Fibroblast of lung (primary cell): ENCODE data around the gene PARP12. TPM values are rescaled to one million over a fixed set of nuclear protein-coding genes. Genes with fewer than 3 reads are reported as not detected.

Experiments used
- DNase-seq, 2 donors: peaks; one replicate each; pipeline versions ENCODE4 v3.0.0 to v3.0.0-alpha.2; 2010; ENCODE audit warnings: low read depth in 2 of 2
- H2AFZ ChIP-seq: 2 replicates; pipeline ENCODE4 v1.5.1; 2012; ENCODE audit warnings: low read length, control low read depth, inconsistent platforms
- H3K27ac ChIP-seq: 2 replicates; pipeline ENCODE4 v1.5.1; 2011; ENCODE audit warnings: low read length, control low read depth; ENCODE audit not compliant: insufficient read depth
- H3K27me3 ChIP-seq: 2 replicates; pipeline ENCODE4 v1.5.1; 2011; ENCODE audit warnings: mild to moderate bottlenecking, low read length; ENCODE audit not compliant: control insufficient read depth, insufficient read depth
- H3K36me3 ChIP-seq: 2 replicates; pipeline ENCODE4 v1.5.1; 2011; ENCODE audit warnings: low read length; ENCODE audit not compliant: control insufficient read depth, insufficient read depth
- H3K4me1 ChIP-seq: 2 replicates; pipeline ENCODE4 v1.5.1; 2011; ENCODE audit warnings: low read length; ENCODE audit not compliant: control insufficient read depth, insufficient read depth; ENCODE audit errors: extremely low read depth
- H3K4me2 ChIP-seq: 2 replicates; pipeline ENCODE4 v1.5.1; 2011; ENCODE audit warnings: low read length, control low read depth; ENCODE audit not compliant: insufficient read depth; ENCODE audit errors: extremely low read depth
- H3K4me3 ChIP-seq, 4 experiments: fragments of 200-600 bp in 1 of 4; sonication (generic) in 1 of 4; replicated peaks in 1 of 4; 2 replicates each; pipeline ENCODE4 v1.5.1; 2011 to 2016; ENCODE audit warnings: low read length in 4 of 4, low read depth in 3 of 4, mild to moderate bottlenecking in 3 of 4, control low read depth in 2 of 4, inconsistent platforms in 1 of 4, mixed read lengths in 1 of 4; ENCODE audit not compliant: insufficient read depth in 1 of 4; ENCODE audit errors: control extremely low read depth in 1 of 4
- H3K79me2 ChIP-seq: 2 replicates; pipeline ENCODE4 v1.5.1; 2012; ENCODE audit warnings: mild to moderate bottlenecking, low read length, inconsistent platforms; ENCODE audit not compliant: control insufficient read depth, insufficient read depth
- H3K9ac ChIP-seq: 2 replicates; pipeline ENCODE4 v1.5.1; 2011; ENCODE audit warnings: mild to moderate bottlenecking, low read length, control low read depth; ENCODE audit not compliant: insufficient read depth
- H3K9me3 ChIP-seq: 2 replicates; pipeline ENCODE4 v1.5.1; 2012; ENCODE audit warnings: low read depth, low read length; ENCODE audit not compliant: control insufficient read depth, insufficient read depth
- H4K20me1 ChIP-seq: 2 replicates; pipeline ENCODE4 v1.5.1; 2011; ENCODE audit warnings: low read length; ENCODE audit not compliant: control insufficient read depth, insufficient read depth; ENCODE audit errors: extremely low read depth
- EZH2 ChIP-seq: IDR thresholded peaks from 2 replicates; pipeline ENCODE4 v1.5.1; 2012; ENCODE audit warnings: low read length, control low read depth, mild to moderate bottlenecking; ENCODE audit errors: missing control alignments
- polyA plus RNA-seq, 2 donors: library from polyadenylated mRNA; depleted of rRNA in 1 of 2; stranded (reverse) in 1 of 2; unstranded in 1 of 2; fragments of >200 nt; gene quantifications; 2 replicates each; pipeline ENCODE4 v1.2.1, GENCODE V29; 2011 to 2012; ENCODE audit warnings: missing spikeins in 1 of 2
- total RNA-seq: library from RNA; depleted of rRNA; stranded (reverse); fragments of >200 nt; gene quantifications from 2 replicates; pipeline ENCODE4 v1.2.1, GENCODE V29; 2014
- TF ChIP-seq, protein P1 (sequence below), 2 donors: IDR thresholded peaks in 1 of 2; conservative IDR thresholded peaks in 1 of 2; 1 replicate in 1 of 2; 2 replicates in 1 of 2; pipeline ENCODE4 v1.5.1; 2011 to 2012; ENCODE audit warnings: low read length in 2 of 2, control low read depth in 1 of 2, inconsistent platforms in 1 of 2, low read depth in 1 of 2, mild to moderate bottlenecking in 1 of 2

Gene PARP12
- total and polyA plus RNA-seq, 2 donors (not counting 1 experiment from before 2014, with no cell fraction given), result 16.9 to 24.9 TPM

DNA sequence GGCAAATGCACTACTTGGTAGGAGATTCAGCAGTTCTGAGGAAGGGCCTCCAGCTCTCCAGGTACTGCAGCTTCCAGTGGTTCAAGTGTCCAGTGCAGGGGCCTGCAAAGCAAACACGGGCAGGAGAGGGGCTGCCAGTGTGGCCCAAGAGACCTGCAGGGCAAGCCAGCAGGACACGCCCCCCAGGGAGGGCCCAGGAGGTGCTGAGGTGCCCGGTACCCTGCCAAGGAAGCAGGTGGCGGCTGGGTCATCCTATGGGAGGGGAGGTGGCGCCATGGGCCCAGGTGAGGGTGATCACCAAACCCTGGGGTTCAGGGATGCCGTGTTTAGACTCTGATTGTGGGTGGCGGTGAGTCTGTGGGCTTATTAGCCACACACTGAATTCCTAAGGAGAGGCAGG is 45.7 kb downstream of the PARP12 start:
- DNase-seq, result no peak
- no peak overlapping the region for H3K27ac ChIP-seq
- H3K4me1 ChIP-seq, result no peaks in the 10 kb centered on the region
- H3K27me3 ChIP-seq, result no peaks in the 10 kb centered on the region
- H3K4me2 ChIP-seq, result no peak overlapping the region
- TF ChIP-seq EZH2, result no peak
- TF ChIP-seq, protein P1, sequence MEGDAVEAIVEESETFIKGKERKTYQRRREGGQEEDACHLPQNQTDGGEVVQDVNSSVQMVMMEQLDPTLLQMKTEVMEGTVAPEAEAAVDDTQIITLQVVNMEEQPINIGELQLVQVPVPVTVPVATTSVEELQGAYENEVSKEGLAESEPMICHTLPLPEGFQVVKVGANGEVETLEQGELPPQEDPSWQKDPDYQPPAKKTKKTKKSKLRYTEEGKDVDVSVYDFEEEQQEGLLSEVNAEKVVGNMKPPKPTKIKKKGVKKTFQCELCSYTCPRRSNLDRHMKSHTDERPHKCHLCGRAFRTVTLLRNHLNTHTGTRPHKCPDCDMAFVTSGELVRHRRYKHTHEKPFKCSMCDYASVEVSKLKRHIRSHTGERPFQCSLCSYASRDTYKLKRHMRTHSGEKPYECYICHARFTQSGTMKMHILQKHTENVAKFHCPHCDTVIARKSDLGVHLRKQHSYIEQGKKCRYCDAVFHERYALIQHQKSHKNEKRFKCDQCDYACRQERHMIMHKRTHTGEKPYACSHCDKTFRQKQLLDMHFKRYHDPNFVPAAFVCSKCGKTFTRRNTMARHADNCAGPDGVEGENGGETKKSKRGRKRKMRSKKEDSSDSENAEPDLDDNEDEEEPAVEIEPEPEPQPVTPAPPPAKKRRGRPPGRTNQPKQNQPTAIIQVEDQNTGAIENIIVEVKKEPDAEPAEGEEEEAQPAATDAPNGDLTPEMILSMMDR (conservative IDR thresholded peaks at IDR 0.05 in 1 of 2, IDR thresholded peaks at IDR 0.05 in 1 of 2; ENCODE audit: low read depth in 1 of 2, low read length in 2 of 2), result no peak
- no peak overlapping the region for H2AFZ ChIP-seq
- H3K36me3 ChIP-seq, result no peaks in the 10 kb centered on the region
- no peaks in the 10 kb centered on the region for H3K79me2 ChIP-seq
- H3K4me3 ChIP-seq, result no peak overlapping the region
- no peaks in the 10 kb centered on the region for H4K20me1 ChIP-seq
- H3K9me3 ChIP-seq, result no peaks in the 10 kb centered on the region
- no peak overlapping the region for H3K9ac ChIP-seq

DNA sequence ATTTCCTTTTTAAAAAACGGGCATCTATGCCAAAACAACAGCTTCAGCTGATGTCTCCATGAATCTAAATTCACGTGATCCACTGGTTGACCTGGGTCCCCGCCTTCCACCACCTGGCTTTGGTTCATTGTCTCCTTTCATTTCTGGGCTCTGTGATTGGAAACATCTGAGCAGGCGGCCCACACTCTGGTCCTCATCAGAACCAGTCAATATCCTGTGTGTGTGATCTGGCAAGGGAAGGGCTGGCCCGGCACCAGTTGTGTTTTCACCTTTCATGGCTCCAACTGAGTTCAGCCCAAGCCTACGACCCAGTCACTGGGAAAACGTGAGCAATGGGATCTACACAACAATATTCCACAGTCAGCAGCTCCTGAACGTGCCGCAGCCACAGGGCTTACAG is 46.2 kb downstream of the PARP12 start:
- TF ChIP-seq, protein P1 (conservative IDR thresholded peaks at IDR 0.05 in 1 of 2, IDR thresholded peaks at IDR 0.05 in 1 of 2; ENCODE audit: low read depth in 1 of 2, low read length in 2 of 2), result no peak
- TF ChIP-seq EZH2, result no peak
- no peak overlapping the region for H2AFZ ChIP-seq

DNA sequence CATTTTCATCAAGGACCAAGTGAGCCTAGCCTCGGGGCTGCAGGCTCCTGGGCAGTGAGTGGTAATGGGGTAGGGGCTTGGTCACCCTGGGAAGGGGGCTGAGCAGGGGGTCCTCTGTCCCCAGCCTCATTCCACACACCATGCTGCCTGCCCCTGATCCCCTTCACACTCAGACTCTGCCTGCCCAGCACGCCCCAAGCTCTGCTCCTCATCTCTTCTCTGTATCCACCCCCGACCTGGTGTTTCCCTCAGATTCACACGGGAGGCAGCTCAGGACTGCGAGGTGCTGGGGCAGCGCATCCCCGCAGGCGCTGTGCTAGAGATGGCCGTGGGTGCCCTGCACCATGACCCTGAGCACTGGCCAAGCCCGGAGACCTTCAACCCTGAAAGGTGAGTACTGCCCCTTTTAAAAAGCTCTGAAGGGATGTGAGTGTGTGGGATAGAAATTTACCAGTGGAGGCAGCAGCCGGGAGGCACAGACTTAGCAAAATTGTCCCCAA is 47.2 kb downstream of the PARP12 start:
- DNase-seq, result no peak
- Histone ChIP-seq H2AFZ (no peak overlapping the region), H4K20me1 (no peaks in the 10 kb centered on the region), H3K9ac (no peak overlapping the region), H3K27ac (no peak overlapping the region), H3K9me3 (no peaks in the 10 kb centered on the region), H3K4me1 (no peaks in the 10 kb centered on the region), H3K79me2 (no peaks in the 10 kb centered on the region), H3K36me3 (no peaks in the 10 kb centered on the region), H3K4me2 (no peak overlapping the region), H3K27me3 (no peaks in the 10 kb centered on the region), H3K4me3 (no peak overlapping the region)
- TF ChIP-seq, protein P1 (conservative IDR thresholded peaks at IDR 0.05 in 1 of 2, IDR thresholded peaks at IDR 0.05 in 1 of 2; ENCODE audit: low read depth in 1 of 2, low read length in 2 of 2), result no peak
- no peak for TF ChIP-seq EZH2

More for the DNA sequence above, 46.2 kb downstream of the PARP12 start:
- Histone ChIP-seq H3K4me3 (no peak overlapping the region), H3K27me3 (no peaks in the 10 kb centered on the region), H3K27ac (no peak overlapping the region), H3K4me1 (no peaks in the 10 kb centered on the region), H3K9me3 (no peaks in the 10 kb centered on the region), H3K36me3 (no peaks in the 10 kb centered on the region), H4K20me1 (no peaks in the 10 kb centered on the region), H3K9ac (no peak overlapping the region), H3K4me2 (no peak overlapping the region), H3K79me2 (no peaks in the 10 kb centered on the region)
- DNase-seq, result no peak
